GM12878 (cell line): ENCODE results near the gene SEMA5A. TPM values are rescaled to one million over a fixed set of nuclear protein-coding genes. Genes with fewer than 3 reads are reported as not detected.

Experiments used
- ATAC-seq: fragments of 200-7000 bp; cut with Tn5 transposase; 3 replicates; pipeline ENCODE4 v1.9.1; 2020; ENCODE audit warnings: mild to moderate bottlenecking, moderate library complexity
- BruUV-seq: library from RNA; stranded (reverse); fragments of 400-500 nt; replicated peaks from 2 replicates; lab custom pipeline; 2021; lab: Mats Ljungman, UMichigan
- CTCF ChIA-PET: fragments of 300-600 bp; sonication (Branson Sonifier 250); formaldehyde crosslinking; extraction: SDS; loops from one replicate; lab custom pipeline; 2021; ENCODE audit warnings: inconsistent platforms; lab: Yijun Ruan, JAX
- POLR2A ChIA-PET: fragments of 350-600 bp; formaldehyde crosslinking; extraction: SDS; loops from one replicate; lab custom pipeline; 2021; ENCODE audit warnings: inconsistent platforms; lab: Charles Lee
- RAD21 ChIA-PET: fragments of 300-600 bp; sonication (Branson Sonifier 250); formaldehyde crosslinking; loops from one replicate; lab custom pipeline; 2023; ENCODE audit warnings: antibody characterized with exemption; ENCODE audit not compliant: unreplicated experiment; lab: Charles Lee
- SMC1A ChIA-PET: fragments of 300-600 bp; sonication (Branson Sonifier 250); formaldehyde crosslinking; loops from one replicate; lab custom pipeline; 2023; ENCODE audit not compliant: unreplicated experiment, uncharacterized antibody; lab: Charles Lee
- DNase-seq: peaks from one replicate; pipeline ENCODE4 v3.0.0-alpha.2; 2011; ENCODE audit warnings: low read depth, low spot score
- FAIRE-seq: peaks from 3 replicates; lab custom pipeline; 2011; peaks lifted over from hg19 to GRCh38; lab: Jason Lieb, UNC
- H2AFZ ChIP-seq: 2 replicates; pipeline ENCODE4 v1.6.0; 2011; ENCODE audit warnings: low read depth, low read length, control low read depth; ENCODE audit not compliant: control insufficient read depth
- H3K27ac ChIP-seq: 2 replicates; pipeline ENCODE4 v1.5.1; 2011; ENCODE audit warnings: control low read depth; ENCODE audit not compliant: control insufficient read depth, insufficient read depth
- H3K27me3 ChIP-seq, 2 experiments: replicated peaks in 1 of 2; 2 replicates each; pipeline versions ENCODE4 v1.6.0 to v1.6.1; 2011; ENCODE audit warnings: low read length in 1 of 2; ENCODE audit not compliant: control insufficient read depth in 2 of 2, insufficient read depth in 2 of 2
- H3K36me3 ChIP-seq, 2 experiments: 2 replicates each; pipeline ENCODE4 v1.5.1; 2011; ENCODE audit warnings: low read length in 1 of 2; ENCODE audit not compliant: control insufficient read depth in 2 of 2, insufficient read depth in 2 of 2
- H3K4me1 ChIP-seq: 2 replicates; pipeline ENCODE4 v1.6.1; 2011; ENCODE audit warnings: mild to moderate bottlenecking, low read length, moderate library complexity, mixed read lengths; ENCODE audit not compliant: control insufficient read depth, insufficient read depth
- H3K4me2 ChIP-seq: 2 replicates; pipeline ENCODE4 v1.6.0; 2011; ENCODE audit warnings: control low read depth; ENCODE audit not compliant: control insufficient read depth, insufficient read depth
- H3K4me3 ChIP-seq: fragments of 200-600 bp; sonication (generic); 2 replicates; pipeline ENCODE4 v1.5.1; 2016
- H3K79me2 ChIP-seq: 2 replicates; pipeline ENCODE4 v1.6.0; 2011; ENCODE audit warnings: low read length; ENCODE audit not compliant: control insufficient read depth, insufficient read depth
- H3K9ac ChIP-seq: 2 replicates; pipeline ENCODE4 v1.8.0; 2011; ENCODE audit warnings: low read length, control low read depth, mixed read lengths; ENCODE audit not compliant: control insufficient read depth, insufficient read depth
- H3K9me3 ChIP-seq: replicated peaks from 3 replicates; pipeline ENCODE4 v1.5.1; 2011; ENCODE audit warnings: mild to moderate bottlenecking, low read length; ENCODE audit not compliant: control insufficient read depth, insufficient read depth
- H4K20me1 ChIP-seq: 2 replicates; pipeline ENCODE4 v1.6.0; 2011; ENCODE audit not compliant: control insufficient read depth, insufficient read depth
- BCLAF1 ChIP-seq: fragments of 450-650 bp; IDR thresholded peaks from 2 replicates; pipeline ENCODE4 v1.6.1; 2017; ENCODE audit warnings: antibody characterized with exemption, mild to moderate bottlenecking, moderate library complexity
- IKZF2 ChIP-seq, 2 experiments: fragments of 450-650 bp; IDR thresholded peaks; 2 replicates each; pipeline ENCODE4 v1.6.1; 2017; ENCODE audit warnings: mild to moderate bottlenecking in 2 of 2, moderate library complexity in 2 of 2
- KAT2A ChIP-seq: conservative IDR thresholded peaks from 2 replicates; pipeline ENCODE4 v1.6.1; 2011; ENCODE audit warnings: low read depth, low read length; ENCODE audit not compliant: control insufficient read depth
- MLLT1 ChIP-seq: fragments of 450-650 bp; IDR thresholded peaks from 2 replicates; pipeline ENCODE4 v1.6.1; 2016; ENCODE audit warnings: mild to moderate bottlenecking
- NFIC ChIP-seq: IDR thresholded peaks from 2 replicates; pipeline ENCODE4 v1.6.1; 2012; ENCODE audit warnings: low read depth, mild to moderate bottlenecking, inconsistent platforms, low read length, moderate library complexity
- POLR2A ChIP-seq: IDR thresholded peaks from 2 replicates; pipeline ENCODE4 v1.6.1; 2011; ENCODE audit warnings: low read depth, mild to moderate bottlenecking, low read length
- RBBP5 ChIP-seq: fragments of 200-600 bp; sonication (generic); conservative IDR thresholded peaks from 2 replicates; pipeline ENCODE4 v1.6.1; 2016
- USF1 ChIP-seq: IDR thresholded peaks from 2 replicates; pipeline ENCODE4 v1.6.1; 2011; ENCODE audit warnings: borderline replicate concordance, low read depth, mild to moderate bottlenecking, moderate library complexity, mixed read lengths, low read length; ENCODE audit not compliant: insufficient read depth; ENCODE audit errors: extremely low read length
- YBX1 ChIP-seq: fragments of 450-650 bp; IDR thresholded peaks from 2 replicates; pipeline ENCODE4 v1.6.1; 2016; ENCODE audit warnings: antibody characterized with exemption
- ZBED1 ChIP-seq: IDR thresholded peaks from 2 replicates; pipeline ENCODE4 v1.6.1; 2016; ENCODE audit warnings: borderline replicate concordance
- ZBTB11 ChIP-seq: fragments of 450-650 bp; formaldehyde crosslinking; IDR thresholded peaks from 2 replicates; pipeline ENCODE4 v1.5.0; 2022; ENCODE audit warnings: mild to moderate bottlenecking, missing genetic modification characterization
- WGBS: methylation state at CpG from one replicate; pipeline ENCODE4 v1.1.6; 2016; ENCODE audit warnings: low lambda C conversion rate; ENCODE audit not compliant: insufficient replicate concordance, insufficient coverage; ENCODE audit errors: missing lambda C conversion rate; 5-methylcytosine and 5-hydroxymethylcytosine counted together
- in situ Hi-C: fragments of 300-500 bp; cut with MboI; formaldehyde crosslinking; loops from 9 replicates; pipeline ENCODE4 v1.14.3; 2018; ENCODE audit warnings: mixed read lengths
- intact Hi-C: fragments of 100-400 bp; cut with micrococcal nuclease; formaldehyde crosslinking; loops from one replicate; pipeline ENCODE4 v1.14.2; 2022; ENCODE audit not compliant: unreplicated experiment
- polyA plus RNA-seq, 11 experiments: library from polyadenylated mRNA; depleted of rRNA in 4 of 11; unstranded in 6 of 11; stranded (reverse) in 5 of 11; fragments of >200 nt; fragmentation: Nextera tagmentation in 4 of 11; fragmentation: Illumina TruSeq in 1 of 11; extraction: Ambion mirVana in 4 of 11; extraction: Trizol in 1 of 11; gene quantifications; 1 replicate in 1 of 11; 2 replicates in 10 of 11; pipeline versions ENCODE4 v1.2.1 to v1.2.3, GENCODE V29; 2011 to 2016; ENCODE audit warnings: inconsistent platforms in 2 of 11, missing spikeins in 2 of 11, low read depth in 1 of 11
- total RNA-seq, 4 experiments: library from RNA; depleted of rRNA in 3 of 4; stranded (reverse); fragments of >200 nt in 3 of 4; fragmentation: Illumina TruSeq in 1 of 4; extraction: Trizol in 1 of 4; gene quantifications; 2 replicates each; pipeline versions ENCODE4 v1.2.1 to v1.2.3, GENCODE V29; 2013 to 2021

SEMA5A gene
- total and polyA plus RNA-seq, 10 of the 15 experiments (the other 5 are each of a cell fraction or from before 2014, with no cell fraction given), result 0.03 to 2.4 (median 0.09) TPM; not detected in 1

- POLR2A ChIA-PET, result no interaction called here
- ATAC-seq, result no peak
- intact Hi-C loops, result no loop called here
Measured at GRCh38 chr5:9009931-9010651, 535.8 kb downstream of the SEMA5A start.

More at GRCh38 chr5:9009931-9010651, 535.8 kb downstream of the SEMA5A start:
- H3K4me2 ChIP-seq, result no peak overlapping the region
- ChIA-PET CTCF (no interaction called here), RAD21 (no interaction called here), SMC1A (interaction anchor here (1.1 kb wide), 1 partner anchor 8 kb away, joined by 3 read pairs; no protein-coding TSS in a partner anchor)
- FAIRE-seq (no peak), DNase-seq (no peak)
- no peaks in the 10 kb centered on the region for H3K36me3 ChIP-seq
- in situ Hi-C loops, result no loop called here
- 1% methylated on average over 7 of the region's 7 CpGs for WGBS
- no peaks in the 10 kb centered on the region for H3K27me3 ChIP-seq
- no peak overlapping the region for H3K9ac ChIP-seq
- no peaks in the 10 kb centered on the region for H3K9me3 ChIP-seq
- TF ChIP-seq ZBED1 (no peak), ZBTB11 (CRISPR knock-in tag) (no peak), NFIC (no peak), KAT2A (no peak), POLR2A (no peak), MLLT1 (no peak), IKZF2 (IDR thresholded peaks at IDR 0.05) (no peak), RBBP5 (no peak), USF1 (no peak), BCLAF1 (no peak), YBX1 (no peak)
- H3K27ac ChIP-seq, result no peak overlapping the region
- H3K4me1 ChIP-seq, result no peaks in the 10 kb centered on the region
- H4K20me1 ChIP-seq, result no peaks in the 10 kb centered on the region
- BruUV-seq, result no TSS peak
- no peak overlapping the region for H3K4me3 ChIP-seq
- H3K79me2 ChIP-seq, result no peaks in the 10 kb centered on the region
- no peak overlapping the region for H2AFZ ChIP-seq
